Glutamatergic neuron (in vitro differentiated cells): ENCODE data around the gene COL20A1. TPM values are rescaled to one million over a fixed set of nuclear protein-coding genes. Genes with fewer than 3 reads are reported as not detected.

Experiments
- DNase-seq: peaks from one replicate; pipeline ENCODE4 v3.0.0; 2022
- H3K27ac Mint-ChIP-seq: one replicate; pipeline ENCODE4 v1.8.0; 2020; ENCODE audit warnings: mild to moderate bottlenecking, mixed read lengths, inconsistent platforms; ENCODE audit not compliant: unreplicated experiment
- H3K27me3 Mint-ChIP-seq: one replicate; pipeline ENCODE4 v1.8.0; 2020; ENCODE audit warnings: mild to moderate bottlenecking, moderate library complexity, mixed read lengths, inconsistent platforms; ENCODE audit not compliant: unreplicated experiment
- H3K36me3 Mint-ChIP-seq: one replicate; pipeline ENCODE4 v1.8.0; 2020; ENCODE audit warnings: mild to moderate bottlenecking, mixed read lengths, inconsistent platforms; ENCODE audit not compliant: unreplicated experiment
- H3K4me1 Mint-ChIP-seq: one replicate; pipeline ENCODE4 v1.8.0; 2020; ENCODE audit warnings: mild to moderate bottlenecking, low read depth, mixed read lengths, inconsistent platforms; ENCODE audit not compliant: unreplicated experiment
- H3K4me3 Mint-ChIP-seq: one replicate; pipeline ENCODE4 v1.8.0; 2020; ENCODE audit warnings: mild to moderate bottlenecking, mixed read lengths, inconsistent platforms; ENCODE audit not compliant: unreplicated experiment
- H3K9me3 Mint-ChIP-seq: one replicate; pipeline ENCODE4 v1.8.0; 2020; ENCODE audit warnings: mild to moderate bottlenecking, moderate library complexity, mixed read lengths, inconsistent platforms; ENCODE audit not compliant: unreplicated experiment
- total RNA-seq: library from RNA; stranded (reverse); fragmentation: NEBNext Ultra II Directional; extraction: Animal tissue kit (Norgen Biotek cat#: 25700); gene quantifications from one replicate; pipeline ENCODE4 v1.2.1, GENCODE V29; 2021; ENCODE audit not compliant: unreplicated experiment
- TF ChIP-seq, protein P1 (sequence below): fragments of 200-600 bp; sonication (generic); IDR thresholded peaks from one replicate; pipeline ENCODE4 v1.5.0; 2021; ENCODE audit not compliant: partially characterized antibody, unreplicated experiment

The COL20A1 gene
- total RNA-seq, 1 donor from 2014 or later, result 2.1 TPM

DNA sequence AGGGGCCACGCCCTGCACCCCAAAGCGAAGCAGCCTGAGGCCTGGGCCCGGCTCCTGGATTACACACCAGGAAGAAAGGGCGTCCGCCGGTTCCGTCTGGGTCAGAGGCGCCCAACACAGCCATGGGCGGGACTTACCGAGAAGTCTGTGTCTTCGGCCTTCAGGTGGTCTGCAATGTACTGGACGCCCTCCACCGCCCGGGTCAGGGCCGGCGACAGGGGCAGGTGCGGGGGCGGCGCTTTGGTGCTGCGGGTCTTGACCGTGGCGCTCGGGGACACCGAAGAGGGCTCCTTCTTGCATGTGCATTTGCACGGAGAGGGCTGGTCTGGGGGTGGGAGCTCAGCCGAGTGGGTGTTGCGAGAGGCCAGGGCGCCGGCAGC lies 56.5 kb downstream of the COL20A1 start:
- peaks cover 3% of the 10 kb centered on the region for H3K4me1 Mint-ChIP-seq
- TF ChIP-seq, protein P1, sequence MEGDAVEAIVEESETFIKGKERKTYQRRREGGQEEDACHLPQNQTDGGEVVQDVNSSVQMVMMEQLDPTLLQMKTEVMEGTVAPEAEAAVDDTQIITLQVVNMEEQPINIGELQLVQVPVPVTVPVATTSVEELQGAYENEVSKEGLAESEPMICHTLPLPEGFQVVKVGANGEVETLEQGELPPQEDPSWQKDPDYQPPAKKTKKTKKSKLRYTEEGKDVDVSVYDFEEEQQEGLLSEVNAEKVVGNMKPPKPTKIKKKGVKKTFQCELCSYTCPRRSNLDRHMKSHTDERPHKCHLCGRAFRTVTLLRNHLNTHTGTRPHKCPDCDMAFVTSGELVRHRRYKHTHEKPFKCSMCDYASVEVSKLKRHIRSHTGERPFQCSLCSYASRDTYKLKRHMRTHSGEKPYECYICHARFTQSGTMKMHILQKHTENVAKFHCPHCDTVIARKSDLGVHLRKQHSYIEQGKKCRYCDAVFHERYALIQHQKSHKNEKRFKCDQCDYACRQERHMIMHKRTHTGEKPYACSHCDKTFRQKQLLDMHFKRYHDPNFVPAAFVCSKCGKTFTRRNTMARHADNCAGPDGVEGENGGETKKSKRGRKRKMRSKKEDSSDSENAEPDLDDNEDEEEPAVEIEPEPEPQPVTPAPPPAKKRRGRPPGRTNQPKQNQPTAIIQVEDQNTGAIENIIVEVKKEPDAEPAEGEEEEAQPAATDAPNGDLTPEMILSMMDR, result no peak
- H3K9me3 Mint-ChIP-seq, result peaks cover 19% of the 10 kb centered on the region
- H3K4me3 Mint-ChIP-seq, result no peak overlapping the region
- H3K27ac Mint-ChIP-seq, result no peak overlapping the region
- peaks cover 9% of the 10 kb centered on the region for H3K36me3 Mint-ChIP-seq
- H3K27me3 Mint-ChIP-seq, result peaks cover 19% of the 10 kb centered on the region
- no peak for DNase-seq

DNA sequence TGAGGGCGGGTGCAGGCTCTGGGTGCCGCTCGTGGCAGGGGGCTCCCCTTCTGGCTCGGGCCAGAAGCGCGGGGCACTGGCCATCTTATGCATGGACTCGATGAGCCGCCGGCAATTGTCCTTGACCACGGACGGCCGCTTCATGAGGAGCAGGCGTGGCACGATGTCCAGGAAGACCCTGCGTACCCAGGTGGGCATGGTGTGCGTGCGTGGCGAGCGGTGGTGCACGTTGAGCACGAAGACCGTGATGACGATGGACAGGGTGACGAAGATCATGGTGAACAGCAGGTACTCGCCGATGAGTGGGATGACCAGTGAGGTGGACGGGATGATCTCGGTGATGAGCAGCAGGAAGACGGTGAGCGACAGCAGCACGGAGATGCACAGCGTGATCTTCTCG lies 57.2 kb downstream of the COL20A1 start:
- Mint-ChIP-seq H3K27me3 (peaks cover 20% of the 10 kb centered on the region), H3K4me3 (peak overlapping the region; percentile 70), H3K36me3 (peaks cover 9% of the 10 kb centered on the region), H3K27ac (peak overlapping the region; percentile 23), H3K9me3 (peaks cover 19% of the 10 kb centered on the region), H3K4me1 (peaks cover 8% of the 10 kb centered on the region)
- TF ChIP-seq, protein P1, result no peak
- DNase-seq, result no peak

DNA sequence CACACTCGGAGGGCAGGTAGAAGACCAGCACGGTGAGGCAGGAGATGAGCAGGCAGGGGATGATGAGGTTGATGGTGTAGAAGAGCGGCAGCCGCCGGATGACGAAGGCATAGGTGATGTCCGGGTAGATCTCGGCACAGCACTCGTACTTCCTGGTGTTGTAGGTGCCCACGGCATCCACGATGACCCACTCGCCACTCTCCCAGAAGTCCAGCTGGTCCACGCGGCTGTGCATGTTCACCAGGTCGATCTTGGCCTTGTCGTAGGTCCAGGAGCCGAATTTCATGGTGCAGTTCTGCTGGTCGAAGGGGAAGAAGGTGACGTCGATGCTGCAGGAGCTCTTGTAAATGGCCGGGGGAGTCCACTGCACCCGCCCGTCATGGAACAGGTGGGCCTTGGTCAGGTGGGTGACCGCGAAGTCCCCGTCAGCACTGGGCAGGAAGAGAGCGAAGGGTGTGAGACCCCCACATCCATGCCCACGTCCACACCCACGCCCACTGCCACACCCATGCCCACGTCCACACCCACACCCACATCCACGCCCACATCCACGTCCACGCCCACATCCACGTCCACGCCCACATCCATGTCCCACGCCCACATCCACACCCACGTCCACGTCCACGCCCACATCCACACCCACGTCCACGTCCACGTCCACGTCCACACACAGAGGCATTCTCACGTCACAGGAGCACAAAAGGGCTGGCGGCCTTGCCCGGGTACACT lies 57.8 kb downstream of the COL20A1 start:
- Mint-ChIP-seq H3K36me3 (peaks cover 9% of the 10 kb centered on the region), H3K4me3 (peak overlapping the region; percentile 70), H3K4me1 (peaks cover 8% of the 10 kb centered on the region), H3K27ac (peak overlapping the region; percentile 23), H3K9me3 (peaks cover 19% of the 10 kb centered on the region), H3K27me3 (peaks cover 20% of the 10 kb centered on the region)
- TF ChIP-seq, protein P1, result no peak
- no peak for DNase-seq

DNA sequence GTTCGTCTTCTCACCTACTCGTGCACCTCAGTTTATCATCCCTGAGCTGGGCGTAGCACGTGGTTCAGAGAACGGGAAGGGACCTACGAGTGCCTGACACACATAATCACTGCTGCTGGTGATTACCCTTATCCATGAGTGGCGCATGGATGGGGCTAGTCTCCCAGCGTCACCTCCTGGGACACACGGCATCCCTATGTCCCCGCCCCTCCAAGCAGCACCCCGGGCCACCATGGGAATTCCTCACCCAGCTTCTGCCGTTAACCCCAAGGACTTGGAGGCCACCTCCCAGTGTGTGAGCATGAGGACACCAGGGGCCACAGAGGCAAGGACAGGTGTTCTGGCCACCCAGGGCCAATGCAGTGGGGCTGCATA lies 58.3 kb downstream of the COL20A1 start:
- no peak for DNase-seq
- Mint-ChIP-seq H3K36me3 (peaks cover 9% of the 10 kb centered on the region), H3K4me3 (no peak overlapping the region), H3K9me3 (peaks cover 19% of the 10 kb centered on the region), H3K4me1 (peaks cover 8% of the 10 kb centered on the region), H3K27me3 (peaks cover 20% of the 10 kb centered on the region), H3K27ac (no peak overlapping the region)
- TF ChIP-seq, protein P1, result no peak

DNA sequence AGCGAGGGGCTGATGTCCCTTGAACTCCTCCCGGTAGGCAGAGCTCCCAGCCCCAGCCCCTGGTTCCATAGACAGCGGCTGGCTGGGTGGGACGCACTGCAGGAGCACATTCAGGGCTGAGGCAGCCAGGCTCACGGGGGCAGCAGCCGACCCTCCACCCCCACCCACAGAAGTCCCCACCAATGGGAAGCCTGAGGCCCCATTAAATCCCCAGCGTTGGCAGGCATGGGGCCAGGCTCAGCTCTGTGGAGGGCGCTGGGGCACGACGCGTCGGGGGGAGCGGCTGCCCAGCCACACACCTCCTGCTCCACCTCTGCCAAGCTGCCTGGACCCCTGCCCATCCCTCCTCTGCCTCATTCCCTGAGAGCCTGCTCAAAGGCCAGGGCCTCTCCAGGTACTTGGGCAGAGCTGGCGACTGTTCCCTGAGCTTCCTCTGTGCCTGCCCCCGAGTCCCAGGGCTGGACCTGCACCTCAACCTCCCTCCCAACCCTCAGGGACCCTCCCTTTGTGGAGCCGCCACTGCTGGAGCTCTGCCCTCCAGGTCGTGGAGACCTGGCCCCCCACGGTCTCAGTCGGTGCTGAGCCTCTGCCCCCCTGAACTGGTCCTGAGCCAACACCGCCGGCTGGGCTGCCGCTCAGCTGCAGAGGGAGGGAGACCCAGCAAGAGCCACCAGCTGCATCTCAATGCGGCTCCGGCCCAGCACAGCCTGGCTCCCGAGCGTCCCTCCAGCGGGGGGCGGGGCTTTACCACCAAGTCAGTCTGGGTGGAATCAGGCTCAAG lies 59.0 kb downstream of the COL20A1 start:
- TF ChIP-seq, protein P1, result no peak
- DNase-seq, result peak; percentile 84
- Mint-ChIP-seq H3K4me3 (peak overlapping the region; percentile 39), H3K27me3 (peaks cover 20% of the 10 kb centered on the region), H3K9me3 (peaks cover 19% of the 10 kb centered on the region), H3K27ac (peak overlapping the region; percentile 39), H3K36me3 (peaks cover 9% of the 10 kb centered on the region), H3K4me1 (peaks cover 8% of the 10 kb centered on the region)
